Stimulated activated CD4-positive, alpha-beta T cell treated with anti-CD3 and anti-CD28 coated beads, Interleukin-4, amount 100 ng/mL, for 48 hours (primary cell): ENCODE measurements around the gene EPHB3.

Experiments used
- DNase-seq, 2 donors: peaks; one replicate each; pipeline ENCODE4 v3.0.0-alpha.2; 2020; ENCODE audit warnings: low read depth in 2 of 2

EPHB3 gene

DNA sequence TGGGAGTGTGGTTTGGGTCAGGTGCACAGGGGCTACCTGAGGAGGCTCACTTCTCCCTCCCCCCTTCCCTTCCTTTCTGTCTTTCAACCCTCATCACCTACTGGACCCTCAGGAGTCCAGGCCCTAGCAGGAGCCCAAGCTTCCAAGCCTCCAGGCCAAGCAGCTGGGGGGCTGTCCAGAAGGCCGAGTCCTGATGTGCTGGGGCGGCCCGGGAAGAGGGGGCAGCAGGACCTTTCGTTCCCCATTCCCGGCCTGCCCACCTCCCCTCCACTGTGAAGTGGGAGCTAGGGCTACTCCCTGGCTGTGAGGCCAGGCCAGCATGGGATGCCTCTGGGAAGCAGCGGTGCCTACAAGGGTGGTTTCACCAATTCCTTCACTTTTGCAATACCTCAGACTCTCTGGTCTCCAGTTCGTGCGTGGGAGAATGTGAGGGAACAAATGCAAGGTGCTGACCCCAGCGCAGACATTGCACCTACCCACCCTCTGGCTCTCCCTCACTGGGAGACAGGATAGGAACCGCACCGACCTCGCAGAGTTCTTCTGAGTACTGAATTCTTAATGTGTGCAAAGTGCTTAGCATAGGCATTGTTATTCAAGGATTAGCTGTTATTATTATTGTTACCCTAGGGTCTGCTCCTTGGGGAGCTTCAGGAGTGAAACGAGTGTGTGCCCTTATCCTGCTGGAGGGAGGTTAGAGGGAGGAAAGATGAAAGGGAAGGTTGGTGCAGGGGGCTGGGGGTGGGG lies 2.5 kb downstream of the EPHB3 start:
- DNase-seq, result no peak

DNA sequence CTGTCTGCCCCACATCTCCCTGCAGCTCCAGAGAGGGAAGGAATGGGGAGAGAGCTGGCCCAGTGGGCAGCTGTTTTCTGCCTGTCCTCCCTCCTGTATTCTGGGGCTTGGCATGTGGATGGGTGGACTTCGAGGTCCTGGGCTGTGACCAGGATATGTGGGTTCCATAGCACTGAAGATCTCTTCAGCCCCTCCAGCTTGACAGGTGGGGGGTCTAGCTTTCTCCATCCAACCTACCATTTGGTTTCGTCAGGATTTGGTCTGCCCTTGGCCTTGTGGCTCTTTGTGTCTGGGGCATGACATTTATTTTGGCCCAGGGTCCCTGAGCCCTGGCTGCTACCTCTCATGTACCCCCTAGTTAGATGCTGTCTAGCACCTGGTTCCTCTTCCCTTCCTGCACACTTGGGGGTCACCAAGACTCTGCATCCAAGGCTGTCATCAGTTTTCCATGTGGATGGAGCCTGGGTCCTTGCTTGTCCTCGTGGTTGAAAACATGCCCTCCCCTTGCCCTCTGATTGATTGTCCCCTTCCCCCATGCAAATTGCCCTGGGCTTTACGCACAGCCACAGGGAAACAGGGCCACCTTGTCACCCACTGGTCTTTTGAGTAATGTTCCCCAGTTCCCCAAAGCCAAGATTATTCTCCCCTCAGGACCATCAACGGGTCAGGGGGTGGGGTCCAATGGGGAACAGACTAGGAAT lies 3.2 kb downstream of the EPHB3 start:
- no peak for DNase-seq

GRCh38 chr3:184565421-184566211 lies 4.0 kb downstream of the EPHB3 start:
- DNase-seq, result no peak

GRCh38 chr3:184566441-184567414 lies 5.1 kb downstream of the EPHB3 start:
- no peak for DNase-seq

DNA sequence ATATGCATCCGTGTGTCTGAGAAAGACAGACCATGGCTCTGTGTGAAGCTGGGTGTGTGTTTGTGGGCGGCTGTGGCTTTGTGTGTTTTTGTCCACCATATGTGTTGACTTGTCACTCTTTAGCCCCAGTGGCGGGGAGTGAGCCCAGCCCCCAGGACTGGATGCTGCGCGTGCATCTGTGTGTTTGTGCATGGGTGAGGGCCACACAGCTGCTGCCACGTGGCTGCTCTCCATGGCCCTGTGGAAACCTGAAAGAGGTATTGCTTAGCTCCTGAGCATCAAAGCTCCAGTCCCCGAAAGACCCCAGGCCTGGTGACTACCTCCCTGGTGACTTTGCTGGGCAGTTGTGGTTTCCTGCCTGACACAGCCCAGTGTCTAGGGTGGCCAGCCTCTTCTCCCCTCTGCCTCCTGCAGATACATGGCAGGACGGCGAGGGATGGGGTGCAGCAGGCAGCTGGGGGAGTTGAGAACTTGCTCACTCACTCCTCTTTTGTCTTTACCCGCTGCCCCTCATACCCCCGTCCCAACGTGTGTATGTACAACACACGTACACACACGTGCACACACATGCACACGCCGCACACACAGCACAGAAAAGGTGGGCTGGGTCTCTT lies 6.5 kb downstream of the EPHB3 start:
- DNase-seq, result no peak

DNA sequence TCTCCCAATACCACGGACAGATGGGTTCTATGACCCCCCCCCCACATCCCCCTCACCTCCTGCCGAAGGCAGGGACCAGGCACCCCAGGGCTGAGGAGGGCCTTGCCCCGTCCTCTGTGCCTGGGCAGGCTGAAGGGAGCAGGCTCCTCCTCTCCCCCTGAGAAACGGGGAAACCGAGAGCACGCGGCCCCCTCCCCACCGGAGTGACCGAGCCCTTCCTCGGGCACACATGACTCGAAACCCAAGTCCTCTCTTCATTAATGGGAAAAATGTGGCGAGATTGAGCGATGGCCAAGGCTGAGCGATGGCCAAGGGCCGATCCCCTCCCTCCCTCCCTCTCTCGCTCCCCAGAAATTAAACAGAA lies 7.0 kb downstream of the EPHB3 start:
- DNase-seq, result no peak

DNA sequence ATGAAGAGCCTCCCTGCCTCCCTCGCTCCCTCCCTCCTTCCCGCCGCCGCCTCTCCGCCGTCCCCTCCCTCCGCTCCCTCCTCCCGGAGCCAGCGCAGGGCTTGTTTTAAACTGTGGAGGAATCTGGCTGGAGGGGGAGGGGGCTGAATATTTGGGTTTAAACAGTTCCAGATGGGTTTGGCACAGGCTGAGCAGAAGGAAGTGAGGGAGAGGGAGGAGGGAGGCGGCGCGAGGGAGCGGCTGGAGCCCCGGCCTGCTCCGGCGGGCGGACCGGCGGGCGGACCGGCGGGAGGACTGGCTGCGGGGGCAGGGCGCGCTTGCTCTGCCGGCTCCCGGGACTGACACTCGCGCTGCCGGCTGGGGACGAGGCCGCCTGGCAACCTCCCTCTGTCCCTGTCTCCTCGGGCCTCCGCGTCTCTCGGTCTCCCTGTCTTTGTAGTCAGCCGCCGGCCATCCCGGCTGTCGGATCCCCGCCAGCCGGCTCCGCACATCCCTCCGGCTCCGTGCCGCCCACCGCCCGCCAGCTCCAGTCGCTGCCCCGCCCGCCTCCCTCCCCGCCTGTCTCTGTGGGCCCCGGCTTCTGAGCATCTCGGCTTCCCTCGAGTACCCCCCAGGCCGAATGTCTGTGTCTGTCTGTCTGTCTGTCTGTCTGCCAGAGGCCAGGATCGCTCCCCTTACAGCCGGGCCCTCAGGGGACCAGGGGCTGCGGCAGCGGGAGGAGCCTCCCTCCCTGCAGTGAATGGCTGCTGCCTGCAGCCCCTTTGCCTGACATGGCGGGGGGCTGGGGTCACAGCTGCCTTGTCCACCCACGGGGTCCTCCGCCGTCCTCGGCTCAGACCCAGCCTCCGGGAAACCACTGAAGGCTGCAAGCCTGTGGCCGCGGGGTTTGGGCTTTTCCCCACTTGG lies 7.6 kb downstream of the EPHB3 start:
- peak in 1 of 2 donors; percentile 16 for DNase-seq

DNA sequence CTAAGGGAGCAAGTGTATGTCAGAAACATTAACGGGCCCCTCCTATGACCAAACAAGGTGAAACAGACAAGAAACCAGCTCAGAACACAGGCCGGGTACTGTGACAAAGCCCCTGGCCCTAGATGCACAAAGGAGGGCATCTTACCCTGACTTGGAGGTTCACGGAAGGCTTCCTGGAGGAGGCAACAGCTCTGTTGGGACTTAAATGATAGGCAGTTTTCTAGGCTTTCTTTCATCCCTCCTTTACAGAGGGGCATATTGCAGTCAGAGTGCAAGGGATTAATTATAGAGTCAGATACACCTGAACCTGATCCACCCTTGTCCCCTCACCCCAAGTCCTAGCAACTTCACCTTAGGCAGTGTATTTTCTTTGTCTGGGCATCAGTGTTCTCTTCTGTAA lies 8.4 kb downstream of the EPHB3 start:
- no peak for DNase-seq

GRCh38 chr3:184570489-184570888 lies 8.9 kb downstream of the EPHB3 start:
- no peak for DNase-seq

DNA sequence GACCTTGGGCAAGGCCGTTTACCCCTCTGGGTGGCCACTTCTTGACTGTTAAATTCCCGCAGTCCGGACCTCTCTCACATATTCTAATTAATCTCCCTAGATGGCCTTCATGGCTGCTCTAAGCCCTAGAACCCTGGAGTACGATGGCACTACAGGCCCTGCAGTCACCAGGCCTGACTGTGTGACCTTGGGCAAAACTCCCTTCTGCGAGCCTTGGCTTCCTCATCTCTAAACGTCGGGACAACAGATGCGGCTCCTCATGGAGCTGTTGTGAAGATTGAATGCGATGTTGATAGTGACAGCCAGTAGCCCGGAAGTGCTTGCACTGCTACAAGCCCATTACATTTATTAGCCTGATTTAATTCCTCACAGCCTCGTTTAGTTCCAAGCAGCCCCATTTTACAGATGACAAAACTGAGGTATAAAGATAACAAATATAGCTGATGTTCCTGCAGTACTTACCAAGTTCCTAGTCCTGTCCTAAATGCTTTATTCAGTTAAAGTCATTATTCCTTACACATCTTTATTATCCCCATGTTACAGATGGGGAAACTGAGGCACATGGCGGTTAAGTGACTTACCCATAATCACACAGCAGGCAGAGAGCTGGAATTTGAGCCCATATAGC lies 10.3 kb downstream of the EPHB3 start:
- no peak for DNase-seq

- DNase-seq, result no peak
These were observed 11.2 kb downstream of the EPHB3 start for GRCh38 chr3:184572633-184573270.

- no peak for DNase-seq
These were observed 13.2 kb downstream of the EPHB3 start for GRCh38 chr3:184574515-184575417.

DNA sequence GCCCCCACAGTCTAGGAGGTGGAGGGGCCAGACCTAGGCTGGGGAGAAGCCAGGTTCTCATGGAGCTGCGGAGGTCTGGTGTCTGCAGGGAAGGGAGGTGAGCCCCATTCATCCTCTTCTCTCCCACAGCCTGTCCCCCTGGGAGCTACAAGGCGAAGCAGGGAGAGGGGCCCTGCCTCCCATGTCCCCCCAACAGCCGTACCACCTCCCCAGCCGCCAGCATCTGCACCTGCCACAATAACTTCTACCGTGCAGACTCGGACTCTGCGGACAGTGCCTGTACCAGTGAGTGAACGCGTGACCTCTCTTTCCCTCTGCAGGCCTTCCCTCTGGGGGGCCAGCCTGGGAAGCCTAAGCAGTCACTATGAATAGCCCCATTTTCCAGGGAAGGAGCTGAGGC lies 14.1 kb downstream of the EPHB3 start:
- no peak for DNase-seq

GRCh38 chr3:184576457-184577240 lies 15.1 kb downstream of the EPHB3 start:
- no peak for DNase-seq

GRCh38 chr3:184577546-184577945 lies 16.0 kb downstream of the EPHB3 start:
- DNase-seq, result no peak

DNA sequence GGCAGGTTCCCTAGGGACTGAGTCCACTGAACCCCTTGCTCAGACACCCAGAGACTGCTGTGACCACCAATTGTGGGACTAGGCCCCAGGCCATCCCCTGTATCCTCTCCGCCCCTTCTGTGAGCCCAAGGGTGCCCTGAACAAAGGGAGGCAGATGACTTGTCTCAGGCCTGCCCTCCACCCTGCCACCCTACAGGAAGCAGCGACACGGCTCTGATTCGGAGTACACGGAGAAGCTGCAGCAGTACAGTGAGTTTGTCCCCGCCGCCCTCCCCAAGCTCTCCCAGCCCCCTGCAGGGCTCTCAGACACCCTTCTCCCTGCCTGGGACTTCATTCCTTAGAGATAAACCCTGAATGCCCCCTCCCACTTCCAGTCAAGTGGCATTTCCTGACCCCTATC lies 16.6 kb downstream of the EPHB3 start:
- DNase-seq, result no peak

GRCh38 chr3:184578822-184579221 lies 17.2 kb downstream of the EPHB3 start:
- no peak for DNase-seq
